Tibial nerve (tissue), 4 donors: ENCODE data around the gene ZBTB20. TPM values are rescaled to one million over a fixed set of nuclear protein-coding genes. Genes with fewer than 3 reads are reported as not detected.

Source experiments
- DNase-seq, 2 donors: peaks; one replicate each; pipeline ENCODE4 v3.0.0-alpha.2; 2019; ENCODE audit warnings: low spot score in 2 of 2
- H3K27ac ChIP-seq, 4 donors: fragments of 200-600 bp; sonication (generic) in 3 of 4; one replicate each; pipeline ENCODE4 v1.5.1; 2017 to 2019; ENCODE audit warnings: mild to moderate bottlenecking in 1 of 4
- H3K27me3 ChIP-seq, 2 donors: fragments of 200-600 bp; sonication (generic) in 1 of 2; one replicate each; pipeline versions ENCODE4 v1.5.1 to v1.6.0; 2017 to 2019
- H3K36me3 ChIP-seq, 3 donors: fragments of 200-600 bp; sonication (generic); one replicate each; pipeline ENCODE4 v1.5.1; 2018 to 2019
- H3K4me1 ChIP-seq, 4 donors: fragments of 200-600 bp; sonication (generic) in 3 of 4; one replicate each; pipeline ENCODE4 v1.5.1; 2017 to 2019
- H3K4me3 ChIP-seq, 4 donors: fragments of 200-600 bp; sonication (generic) in 3 of 4; one replicate each; pipeline ENCODE4 v1.5.1; 2017 to 2019; ENCODE audit warnings: mild to moderate bottlenecking in 1 of 4, moderate library complexity in 1 of 4
- H3K9me3 ChIP-seq, 4 donors: fragments of 200-600 bp; sonication (generic) in 3 of 4; one replicate each; pipeline ENCODE4 v1.5.1; 2017 to 2019
- CTCF ChIP-seq, 5 experiments: fragments of 200-600 bp in 3 of 5; fragments of 450-650 bp in 2 of 5; sonication (generic) in 3 of 5; IDR thresholded peaks; one replicate each; pipeline ENCODE4 v1.5.1; 2016 to 2019; ENCODE audit warnings: antibody characterized with exemption in 5 of 5, mild to moderate bottlenecking in 3 of 5, moderate library complexity in 2 of 5
- EP300 ChIP-seq, 2 donors: sonication (generic); formaldehyde crosslinking; IDR thresholded peaks; one replicate each; pipeline ENCODE4 v1.6.1; 2017; ENCODE audit warnings: antibody characterized with exemption in 2 of 2, mild to moderate bottlenecking in 1 of 2
- POLR2A ChIP-seq, 2 donors: fragments of 450-650 bp; IDR thresholded peaks; one replicate each; pipeline ENCODE4 v1.6.1; 2017; ENCODE audit warnings: antibody characterized with exemption in 2 of 2, mild to moderate bottlenecking in 2 of 2, moderate library complexity in 2 of 2
- WGBS, 2 donors: methylation state at CpG; one replicate each; pipeline ENCODE4 v1.1.5; 2018; 5-methylcytosine and 5-hydroxymethylcytosine counted together
- total RNA-seq, 4 donors: library from RNA; depleted of rRNA; stranded (reverse); fragments of >200 nt; gene quantifications; one replicate each; pipeline ENCODE4 v1.1.0, GENCODE V29; 2016

ZBTB20 gene
- total RNA-seq, 4 donors from 2014 or later = 63.3 to 127 (median 102) TPM

- WGBS, 2 donors = 4 to 10% methylated on average over 12 of the region's 12 CpGs
- H3K4me1 ChIP-seq = peaks cover 0 to 67% (median 11%) of the 10 kb centered on the region in 4 donors
- H3K27me3 ChIP-seq = no peaks in the 10 kb centered on the region
- DNase-seq = peak in 1 of 2 donors; percentile 10
- H3K27ac ChIP-seq = peak overlapping the region; percentile 62 to 88 (median 75)
- TF ChIP-seq CTCF (IDR thresholded peaks at IDR 0.05) (peak in 4 of 5 experiments; percentile 13 to 99 (median 74)), POLR2A (IDR thresholded peaks at IDR 0.05) (peak in 1 of 2 donors; percentile 11), EP300 (IDR thresholded peaks at IDR 0.05) (no peak)
- no peaks in the 10 kb centered on the region for H3K36me3 ChIP-seq
- H3K9me3 ChIP-seq = no peaks in the 10 kb centered on the region
- H3K4me3 ChIP-seq = peak overlapping the region; percentile 42 to 57 (median 48)
Measured at GRCh38 chr3:114454551-114455251, 692.4 kb downstream of the ZBTB20 start.

GRCh38 chr3:114453361-114453780 is 693.7 kb downstream of the ZBTB20 start:
- no peak for DNase-seq
- H3K4me3 ChIP-seq = peak overlapping the region in 1 of 4 donors; percentile 47
- no peak for TF ChIP-seq CTCF (IDR thresholded peaks at IDR 0.05)
- no peak for TF ChIP-seq POLR2A (IDR thresholded peaks at IDR 0.05)
- no peak for TF ChIP-seq EP300 (IDR thresholded peaks at IDR 0.05)
- peak overlapping the region; percentile 48 to 91 (median 75) for H3K27ac ChIP-seq
- no peaks in the 10 kb centered on the region for H3K27me3 ChIP-seq
- WGBS, 2 donors = 74 to 83% methylated on average over 2 of the region's 2 CpGs
- peaks cover 0 to 74% (median 11%) of the 10 kb centered on the region in 4 donors for H3K4me1 ChIP-seq
- H3K9me3 ChIP-seq = no peaks in the 10 kb centered on the region
- no peaks in the 10 kb centered on the region for H3K36me3 ChIP-seq

GRCh38 chr3:114452937-114453336 is 694.2 kb downstream of the ZBTB20 start:
- TF ChIP-seq POLR2A (IDR thresholded peaks at IDR 0.05) (no peak), CTCF (IDR thresholded peaks at IDR 0.05) (no peak), EP300 (IDR thresholded peaks at IDR 0.05) (no peak)
- Histone ChIP-seq H3K4me1 (peaks cover 0 to 72% (median 11%) of the 10 kb centered on the region in 4 donors), H3K4me3 (no peak overlapping the region), H3K9me3 (no peaks in the 10 kb centered on the region), H3K27me3 (no peaks in the 10 kb centered on the region), H3K27ac (peak overlapping the region in 3 of 4 donors; percentile 48 to 91 (median 88)), H3K36me3 (no peaks in the 10 kb centered on the region)
- DNase-seq = no peak
- WGBS, 2 donors = 63 to 72% methylated on average over 2 of the region's 2 CpGs

DNA sequence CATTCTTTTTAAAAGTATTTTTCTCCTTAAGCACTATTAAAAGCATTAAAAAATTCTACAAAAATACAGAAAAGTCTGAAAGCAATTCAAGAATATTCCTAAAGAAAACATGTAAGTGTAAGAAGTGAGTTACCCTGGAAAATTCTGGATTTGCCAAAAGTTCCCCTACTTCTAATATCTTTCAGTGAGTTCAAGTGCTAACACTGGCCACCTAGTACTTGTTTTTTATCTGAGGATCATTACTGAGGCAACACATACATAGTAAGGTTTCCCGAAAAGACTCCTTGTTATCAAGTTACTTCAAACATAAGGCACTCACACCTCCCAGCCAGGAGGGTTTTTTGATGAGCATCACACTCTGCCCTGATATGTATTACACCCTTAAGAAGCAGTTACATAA is 694.8 kb downstream of the ZBTB20 start:
- H3K27me3 ChIP-seq = no peaks in the 10 kb centered on the region
- peaks cover 0 to 73% (median 11%) of the 10 kb centered on the region in 4 donors for H3K4me1 ChIP-seq
- TF ChIP-seq CTCF (IDR thresholded peaks at IDR 0.05) = no peak
- TF ChIP-seq EP300 (IDR thresholded peaks at IDR 0.05) = no peak
- TF ChIP-seq POLR2A (IDR thresholded peaks at IDR 0.05) = no peak
- H3K27ac ChIP-seq = peak overlapping the region; percentile 71 to 91 (median 84)
- H3K36me3 ChIP-seq = no peaks in the 10 kb centered on the region
- H3K4me3 ChIP-seq = peak overlapping the region in 1 of 4 donors; percentile 40
- WGBS, 2 donors = 56 to 59% methylated on average over 1 of the region's 1 CpG
- DNase-seq = peak in 1 of 2 donors; percentile 8
- H3K9me3 ChIP-seq = no peaks in the 10 kb centered on the region

DNA sequence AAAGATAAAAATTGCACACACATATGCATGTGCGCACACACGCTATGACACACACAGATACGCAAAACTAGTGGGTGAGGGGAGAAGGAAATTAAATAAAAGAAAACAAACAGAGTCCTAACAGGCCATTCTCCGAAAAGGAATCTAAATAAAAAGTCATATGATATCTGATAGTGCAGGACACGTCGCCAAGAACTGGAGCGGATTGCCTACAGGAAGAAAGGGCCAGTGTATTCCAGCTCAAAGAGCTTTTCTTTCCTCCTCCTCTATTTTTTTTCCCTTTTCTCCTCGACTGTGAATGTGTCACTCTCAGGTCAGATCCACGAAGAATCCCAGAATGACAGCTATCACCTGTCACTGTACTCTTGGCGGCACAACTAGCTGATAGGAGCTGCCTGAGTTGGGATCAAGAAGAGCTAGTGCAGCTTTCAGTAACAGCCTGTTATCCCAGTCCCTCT is 695.5 kb downstream of the ZBTB20 start:
- peak in 1 of 2 donors; percentile 49 for DNase-seq
- H3K4me1 ChIP-seq = peaks cover 0 to 75% (median 11%) of the 10 kb centered on the region in 4 donors

More for the DNA sequence above, 695.5 kb downstream of the ZBTB20 start:
- WGBS, 2 donors = 17 to 22% methylated on average over 10 of the region's 10 CpGs
- TF ChIP-seq CTCF (IDR thresholded peaks at IDR 0.05) = no peak
- peak in 1 of 2 donors; percentile 12 for TF ChIP-seq POLR2A (IDR thresholded peaks at IDR 0.05)
- peak in 1 of 2 donors; percentile 69 for TF ChIP-seq EP300 (IDR thresholded peaks at IDR 0.05)
- Histone ChIP-seq H3K4me3 (peak overlapping the region; percentile 5 to 40 (median 18)), H3K9me3 (no peaks in the 10 kb centered on the region), H3K27ac (peak overlapping the region; percentile 71 to 91 (median 84)), H3K27me3 (no peaks in the 10 kb centered on the region), H3K36me3 (no peaks in the 10 kb centered on the region)
